ENCODE results near the gene FAM53B.
"Not testable (repeated sequence)": the region's sequence is repeated elsewhere in the genome, so short reads cannot be mapped to it uniquely, and the experiment has no call there.

DNA sequence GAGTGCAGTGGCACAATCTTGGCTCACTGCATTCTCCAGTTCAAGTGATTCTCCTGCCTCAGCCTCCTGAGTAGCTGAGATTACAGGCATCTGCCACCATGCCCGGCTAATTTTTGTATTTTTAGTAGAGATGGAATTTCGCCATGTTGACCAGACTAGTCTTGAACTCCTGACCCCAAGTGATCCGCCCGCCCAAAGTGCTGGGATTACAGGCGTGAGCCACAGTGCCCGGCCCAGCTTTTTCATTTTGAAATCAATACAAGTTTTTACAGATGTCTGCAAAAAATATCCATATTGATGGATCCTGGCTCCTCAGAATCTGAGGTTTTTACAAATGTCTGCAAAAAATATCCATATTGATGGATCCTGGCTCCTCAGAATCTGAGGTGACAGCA lies 155.8 kb downstream of the FAM53B start:
- not testable (repeated sequence) for TF ChIP-seq BACH2 (CRISPR knock-in tag; IDR thresholded peaks at IDR 0.05; ENCODE audit: borderline replicate concordance); ARNTL (CRISPR knock-in tag; IDR thresholded peaks at IDR 0.05; ENCODE audit: borderline replicate concordance, low read depth); ISL1 (CRISPR knock-in tag; IDR thresholded peaks at IDR 0.05); PPARA (CRISPR knock-in tag; IDR thresholded peaks at IDR 0.05; ENCODE audit: borderline replicate concordance); OSR1 (CRISPR knock-in tag; IDR thresholded peaks at IDR 0.05); ZFP3 (CRISPR knock-in tag; IDR thresholded peaks at IDR 0.05); TOX (CRISPR knock-in tag; IDR thresholded peaks at IDR 0.05; ENCODE audit: borderline replicate concordance)
- TF ChIP-seq, protein P1, sequence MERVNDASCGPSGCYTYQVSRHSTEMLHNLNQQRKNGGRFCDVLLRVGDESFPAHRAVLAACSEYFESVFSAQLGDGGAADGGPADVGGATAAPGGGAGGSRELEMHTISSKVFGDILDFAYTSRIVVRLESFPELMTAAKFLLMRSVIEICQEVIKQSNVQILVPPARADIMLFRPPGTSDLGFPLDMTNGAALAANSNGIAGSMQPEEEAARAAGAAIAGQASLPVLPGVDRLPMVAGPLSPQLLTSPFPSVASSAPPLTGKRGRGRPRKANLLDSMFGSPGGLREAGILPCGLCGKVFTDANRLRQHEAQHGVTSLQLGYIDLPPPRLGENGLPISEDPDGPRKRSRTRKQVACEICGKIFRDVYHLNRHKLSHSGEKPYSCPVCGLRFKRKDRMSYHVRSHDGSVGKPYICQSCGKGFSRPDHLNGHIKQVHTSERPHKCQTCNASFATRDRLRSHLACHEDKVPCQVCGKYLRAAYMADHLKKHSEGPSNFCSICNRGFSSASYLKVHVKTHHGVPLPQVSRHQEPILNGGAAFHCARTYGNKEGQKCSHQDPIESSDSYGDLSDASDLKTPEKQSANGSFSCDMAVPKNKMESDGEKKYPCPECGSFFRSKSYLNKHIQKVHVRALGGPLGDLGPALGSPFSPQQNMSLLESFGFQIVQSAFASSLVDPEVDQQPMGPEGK (CRISPR knock-in tag; IDR thresholded peaks at IDR 0.05; ENCODE audit: borderline replicate concordance): not testable (repeated sequence)
- TF ChIP-seq, protein P2, sequence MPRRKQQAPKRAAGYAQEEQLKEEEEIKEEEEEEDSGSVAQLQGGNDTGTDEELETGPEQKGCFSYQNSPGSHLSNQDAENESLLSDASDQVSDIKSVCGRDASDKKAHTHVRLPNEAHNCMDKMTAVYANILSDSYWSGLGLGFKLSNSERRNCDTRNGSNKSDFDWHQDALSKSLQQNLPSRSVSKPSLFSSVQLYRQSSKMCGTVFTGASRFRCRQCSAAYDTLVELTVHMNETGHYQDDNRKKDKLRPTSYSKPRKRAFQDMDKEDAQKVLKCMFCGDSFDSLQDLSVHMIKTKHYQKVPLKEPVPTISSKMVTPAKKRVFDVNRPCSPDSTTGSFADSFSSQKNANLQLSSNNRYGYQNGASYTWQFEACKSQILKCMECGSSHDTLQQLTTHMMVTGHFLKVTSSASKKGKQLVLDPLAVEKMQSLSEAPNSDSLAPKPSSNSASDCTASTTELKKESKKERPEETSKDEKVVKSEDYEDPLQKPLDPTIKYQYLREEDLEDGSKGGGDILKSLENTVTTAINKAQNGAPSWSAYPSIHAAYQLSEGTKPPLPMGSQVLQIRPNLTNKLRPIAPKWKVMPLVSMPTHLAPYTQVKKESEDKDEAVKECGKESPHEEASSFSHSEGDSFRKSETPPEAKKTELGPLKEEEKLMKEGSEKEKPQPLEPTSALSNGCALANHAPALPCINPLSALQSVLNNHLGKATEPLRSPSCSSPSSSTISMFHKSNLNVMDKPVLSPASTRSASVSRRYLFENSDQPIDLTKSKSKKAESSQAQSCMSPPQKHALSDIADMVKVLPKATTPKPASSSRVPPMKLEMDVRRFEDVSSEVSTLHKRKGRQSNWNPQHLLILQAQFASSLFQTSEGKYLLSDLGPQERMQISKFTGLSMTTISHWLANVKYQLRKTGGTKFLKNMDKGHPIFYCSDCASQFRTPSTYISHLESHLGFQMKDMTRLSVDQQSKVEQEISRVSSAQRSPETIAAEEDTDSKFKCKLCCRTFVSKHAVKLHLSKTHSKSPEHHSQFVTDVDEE (CRISPR knock-in tag; IDR thresholded peaks at IDR 0.05): not testable (repeated sequence)
- TF ChIP-seq, protein P3, sequence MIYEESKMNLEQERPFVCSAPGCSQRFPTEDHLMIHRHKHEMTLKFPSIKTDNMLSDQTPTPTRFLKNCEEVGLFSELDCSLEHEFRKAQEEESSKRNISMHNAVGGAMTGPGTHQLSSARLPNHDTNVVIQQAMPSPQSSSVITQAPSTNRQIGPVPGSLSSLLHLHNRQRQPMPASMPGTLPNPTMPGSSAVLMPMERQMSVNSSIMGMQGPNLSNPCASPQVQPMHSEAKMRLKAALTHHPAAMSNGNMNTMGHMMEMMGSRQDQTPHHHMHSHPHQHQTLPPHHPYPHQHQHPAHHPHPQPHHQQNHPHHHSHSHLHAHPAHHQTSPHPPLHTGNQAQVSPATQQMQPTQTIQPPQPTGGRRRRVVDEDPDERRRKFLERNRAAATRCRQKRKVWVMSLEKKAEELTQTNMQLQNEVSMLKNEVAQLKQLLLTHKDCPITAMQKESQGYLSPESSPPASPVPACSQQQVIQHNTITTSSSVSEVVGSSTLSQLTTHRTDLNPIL (CRISPR knock-in tag; IDR thresholded peaks at IDR 0.05; ENCODE audit: low read depth): not testable (repeated sequence)

Measured in SK-N-SH treated with all-trans-retinoic acid at 6 μM for 48 hours (cell line).